GM23338 (cell line): Measurements from ENCODE around the gene CNTN5. TPM values are rescaled to one million over a fixed set of nuclear protein-coding genes. Genes with fewer than 3 reads are reported as not detected.

ENCODE experiments used
- ATAC-seq: fragments of 200-7000 bp; cut with Tn5 transposase; 3 replicates; pipeline ENCODE4 v1.9.1; 2020
- DNase-seq: peaks from one replicate; pipeline ENCODE4 v3.0.0-alpha.2; 2015; ENCODE audit warnings: low spot score
- H2AFZ ChIP-seq: fragments of 200-600 bp; sonication (generic); 2 replicates; pipeline ENCODE4 v1.8.0; 2016; ENCODE audit warnings: antibody characterized with exemption, mild to moderate bottlenecking, moderate library complexity
- H3F3A ChIP-seq: fragments of 200-600 bp; sonication (generic); replicated peaks from 2 replicates; pipeline ENCODE4 v1.8.0; 2017; ENCODE audit warnings: antibody characterized with exemption, mixed run types, low read depth
- H3K27ac ChIP-seq: fragments of 200-600 bp; sonication (generic); 2 replicates; pipeline ENCODE4 v1.6.1; 2016; ENCODE audit warnings: low read depth
- H3K27me3 ChIP-seq: fragments of 200-600 bp; sonication (generic); 2 replicates; pipeline ENCODE4 v1.8.0; 2016; ENCODE audit warnings: mild to moderate bottlenecking, mixed run types, moderate library complexity; ENCODE audit not compliant: insufficient read depth
- H3K36me3 ChIP-seq: fragments of 200-600 bp; sonication (generic); 2 replicates; pipeline ENCODE4 v1.8.0; 2016; ENCODE audit warnings: mild to moderate bottlenecking; ENCODE audit not compliant: insufficient read depth
- H3K4me1 ChIP-seq: fragments of 200-600 bp; sonication (generic); 2 replicates; pipeline ENCODE4 v1.8.0; 2016; ENCODE audit warnings: mild to moderate bottlenecking, moderate library complexity; ENCODE audit not compliant: insufficient read depth
- H3K4me2 ChIP-seq: fragments of 200-600 bp; sonication (generic); 2 replicates; pipeline ENCODE4 v1.7.1; 2017; ENCODE audit warnings: mixed run types
- H3K4me3 ChIP-seq: fragments of 200-600 bp; sonication (generic); 2 replicates; pipeline ENCODE4 v1.6.1; 2016; ENCODE audit warnings: mixed run types
- H3K79me2 ChIP-seq: fragments of 200-600 bp; sonication (generic); replicated peaks from 2 replicates; pipeline ENCODE4 v1.8.0; 2017; ENCODE audit warnings: mild to moderate bottlenecking; ENCODE audit not compliant: insufficient read depth
- H3K9me2 ChIP-seq: fragments of 200-600 bp; sonication (generic); 2 replicates; pipeline ENCODE4 v1.8.0; 2017; ENCODE audit not compliant: insufficient read depth
- H4K20me1 ChIP-seq: fragments of 200-600 bp; sonication (generic); replicated peaks from 2 replicates; pipeline ENCODE4 v1.8.0; 2017; ENCODE audit warnings: mild to moderate bottlenecking; ENCODE audit not compliant: insufficient read depth
- H3K27ac Mint-ChIP-seq: 2 replicates; pipeline ENCODE4 v1.8.0; 2020; ENCODE audit warnings: inconsistent platforms, mild to moderate bottlenecking, moderate library complexity, mixed read lengths
- H3K27me3 Mint-ChIP-seq: 3 replicates; pipeline ENCODE4 v1.8.0; 2022; ENCODE audit warnings: low read depth, mild to moderate bottlenecking, moderate library complexity, mixed read lengths, inconsistent platforms; ENCODE audit not compliant: insufficient read depth, poor library complexity
- H3K36me3 Mint-ChIP-seq: 3 replicates; pipeline ENCODE4 v1.8.0; 2021; ENCODE audit warnings: low read depth, mild to moderate bottlenecking, inconsistent platforms, moderate library complexity, mixed read lengths
- H3K4me1 Mint-ChIP-seq: 3 replicates; pipeline ENCODE4 v1.8.0; 2020; ENCODE audit warnings: mild to moderate bottlenecking, inconsistent platforms, mixed read lengths
- H3K4me3 Mint-ChIP-seq: 3 replicates; pipeline ENCODE4 v1.8.0; 2021; ENCODE audit warnings: moderate library complexity, mild to moderate bottlenecking, inconsistent platforms, mixed read lengths
- H3K9me3 Mint-ChIP-seq: 3 replicates; pipeline ENCODE4 v1.8.0; 2020; ENCODE audit warnings: moderate library complexity, mild to moderate bottlenecking, inconsistent platforms, mixed read lengths
- CTCF ChIP-seq, 2 experiments: fragments of 200-600 bp in 1 of 2; sonication (generic) in 1 of 2; conservative IDR thresholded peaks; 2 replicates each; pipeline versions ENCODE4 v1.5.1 to v1.6.1; 2016 to 2017; ENCODE audit warnings: antibody characterized with exemption in 2 of 2, low read depth in 2 of 2, mild to moderate bottlenecking in 2 of 2, moderate library complexity in 1 of 2
- POLR2AphosphoS5 ChIP-seq: IDR thresholded peaks from 2 replicates; pipeline ENCODE4 v1.6.1; 2016; ENCODE audit warnings: antibody characterized with exemption, low read depth
- polyA plus RNA-seq: library from polyadenylated mRNA; unstranded; fragments of >200 nt; fragmentation: Nextera tagmentation; extraction: Ambion mirVana; gene quantifications from 2 replicates; pipeline ENCODE4 v1.2.1, GENCODE V29; 2016
- total RNA-seq: library from RNA; depleted of rRNA; stranded (reverse); fragments of >200 nt; shearing (Covaris generic); gene quantifications from 2 replicates; pipeline ENCODE4 v1.2.3, GENCODE V29; 2014

CNTN5 gene
- total and polyA plus RNA-seq, 2 experiments from 2014 or later, result not detected

- Histone ChIP-seq H3K4me2 (0 out of 2 replicates have a peak overlapping the region, but pooled peaks have one; percentile 14), H3K4me3 (no peak overlapping the region), H4K20me1 (no peaks in the 10 kb centered on the region), H3K27me3 (no peaks in the 10 kb centered on the region), H3K4me1 (peaks cover 16% of the 10 kb centered on the region; the same call in 1 of the 2 replicates), H3K27ac (no peak overlapping the region), H3K9me2 (0 out of 2 replicates have a peak, but pooled peaks cover 6% of the 10 kb centered on the region), H3K79me2 (no peaks in the 10 kb centered on the region), H2AFZ (peak overlapping the region; percentile 60), H3F3A (no peaks in the 10 kb centered on the region), H3K36me3 (no peaks in the 10 kb centered on the region)
- ATAC-seq, result peak; percentile 64
- Mint-ChIP-seq H3K36me3 (peaks cover 15% of the 10 kb centered on the region), H3K27ac (no peak overlapping the region), H3K27me3 (peaks cover 2% of the 10 kb centered on the region), H3K4me3 (no peak overlapping the region), H3K9me3 (peaks cover 20% of the 10 kb centered on the region), H3K4me1 (peaks cover 24% of the 10 kb centered on the region)
- TF ChIP-seq CTCF (conservative IDR thresholded peaks at IDR 0.05; ENCODE audit: low read depth in 2 of 2) (peak in 1 of 2 experiments; percentile 39; a peak in 2 of 4 replicates), POLR2AphosphoS5 (no peak)
- peak; percentile 43 for DNase-seq
Measured at GRCh38 chr11:100404907-100405306, 1384.2 kb downstream of the CNTN5 start.
